ENCODE measurements around the gene ZC2HC1B. TPM values are rescaled to one million over a fixed set of nuclear protein-coding genes. Genes with fewer than 3 reads are reported as not detected.

Gene ZC2HC1B
- total and polyA plus RNA-seq, 10 donors = 0.17 to 0.85 (median 0.30) TPM; not detected in 5

GRCh38 chr6:143823548-143823947 is 40.7 kb upstream of the ZC2HC1B start:
- 50 to 71% (median 65%) methylated on average over 6 of the region's 6 CpGs for WGBS, 5 donors
- Histone ChIP-seq H3K27me3 (replicated peaks in 1 of 7) (no peaks in the 10 kb centered on the region), H3K4me3 (no peak overlapping the region), H3K9me3 (no peaks in the 10 kb centered on the region), H3K4me1 (peaks cover 0 to 6% (median 0%) of the 10 kb centered on the region in 6 donors), H3K27ac (no peak overlapping the region), H3K36me3 (peaks cover 0 to 68% (median 0%) of the 10 kb centered on the region in 6 donors)
- intact Hi-C loops (cut with DNase I; ENCODE audit: low total_unique reads) = no loop called here
- TF ChIP-seq POLR2A (IDR thresholded peaks at IDR 0.05) (no peak), POLR2AphosphoS5 (IDR thresholded peaks at IDR 0.05) (no peak), CTCF (IDR thresholded peaks at IDR 0.05 in 8 of 11, conservative IDR thresholded peaks at IDR 0.05 in 3 of 11) (no peak)
- no peak for DNase-seq

GRCh38 chr6:143828572-143828971 is 35.7 kb upstream of the ZC2HC1B start:
- no peak for TF ChIP-seq POLR2A (IDR thresholded peaks at IDR 0.05)
- intact Hi-C loops (cut with DNase I; ENCODE audit: low total_unique reads) = no loop called here
- Histone ChIP-seq H3K4me1 (no peaks in the 10 kb centered on the region), H3K36me3 (peaks cover 0 to 54% (median 0%) of the 10 kb centered on the region in 6 donors), H3K4me3 (no peak overlapping the region), H3K27me3 (replicated peaks in 1 of 7) (no peaks in the 10 kb centered on the region), H3K27ac (no peak overlapping the region), H3K9me3 (no peaks in the 10 kb centered on the region)
- no peak for DNase-seq

GRCh38 chr6:143836150-143836549 is 28.1 kb upstream of the ZC2HC1B start:
- WGBS, 5 donors = 89 to 96% (median 95%) methylated on average over 2 of the region's 2 CpGs
- peaks cover 0 to 9% (median 0%) of the 10 kb centered on the region in 6 donors for H3K36me3 ChIP-seq
- no peak overlapping the region for H3K27ac ChIP-seq
- H3K27me3 ChIP-seq (replicated peaks in 1 of 7) = no peaks in the 10 kb centered on the region
- H3K4me3 ChIP-seq = no peak overlapping the region
- intact Hi-C loops (cut with DNase I; ENCODE audit: low total_unique reads) = no loop called here
- no peak for TF ChIP-seq CTCF (IDR thresholded peaks at IDR 0.05 in 8 of 11, conservative IDR thresholded peaks at IDR 0.05 in 3 of 11)
- no peak for TF ChIP-seq POLR2A (IDR thresholded peaks at IDR 0.05)
- no peak for TF ChIP-seq POLR2AphosphoS5 (IDR thresholded peaks at IDR 0.05)
- no peak for DNase-seq
- H3K4me1 ChIP-seq = no peaks in the 10 kb centered on the region
- H3K9me3 ChIP-seq = no peaks in the 10 kb centered on the region

GRCh38 chr6:143838395-143838794 is 25.9 kb upstream of the ZC2HC1B start:
- Histone ChIP-seq H3K4me1 (peaks cover 0 to 9% (median 5%) of the 10 kb centered on the region in 6 donors), H3K27ac (no peak overlapping the region), H3K36me3 (no peaks in the 10 kb centered on the region), H3K9me3 (no peaks in the 10 kb centered on the region), H3K4me3 (no peak overlapping the region), H3K27me3 (replicated peaks in 1 of 7) (no peaks in the 10 kb centered on the region)
- 83 to 92% (median 86%) methylated on average over 5 of the region's 5 CpGs for WGBS, 5 donors
- TF ChIP-seq POLR2A (IDR thresholded peaks at IDR 0.05) (no peak), POLR2AphosphoS5 (IDR thresholded peaks at IDR 0.05) (no peak), CTCF (IDR thresholded peaks at IDR 0.05 in 8 of 11, conservative IDR thresholded peaks at IDR 0.05 in 3 of 11) (no peak)
- no peak for DNase-seq
- intact Hi-C loops (cut with DNase I; ENCODE audit: low total_unique reads) = no loop called here

- no peaks in the 10 kb centered on the region for H3K9me3 ChIP-seq
- H3K4me1 ChIP-seq = peaks cover 3 to 17% (median 12%) of the 10 kb centered on the region in 6 donors
- no peak overlapping the region for H3K4me3 ChIP-seq
- WGBS, 5 donors = 65 to 83% (median 81%) methylated on average over 4 of the region's 4 CpGs
- TF ChIP-seq CTCF (IDR thresholded peaks at IDR 0.05 in 8 of 11, conservative IDR thresholded peaks at IDR 0.05 in 3 of 11) (no peak), POLR2A (IDR thresholded peaks at IDR 0.05) (no peak), POLR2AphosphoS5 (IDR thresholded peaks at IDR 0.05) (no peak)
- no peaks in the 10 kb centered on the region for H3K36me3 ChIP-seq
- no peaks in the 10 kb centered on the region for H3K27me3 ChIP-seq (replicated peaks in 1 of 7)
- intact Hi-C loops (cut with DNase I; ENCODE audit: low total_unique reads) = no loop called here
- no peak overlapping the region for H3K27ac ChIP-seq
- DNase-seq = no peak
These were observed 25.1 kb upstream of the ZC2HC1B start for GRCh38 chr6:143839196-143839595.

Measured in spleen (tissue), 11 donors.